ENCODE data around the gene PSMC5.

- no peak for TF ChIP-seq CTCF (IDR thresholded peaks at IDR 0.05 in 2 of 3, conservative IDR thresholded peaks at IDR 0.05 in 1 of 3; ENCODE audit: control insufficient read depth in 2 of 3, extremely low read depth in 1 of 3, insufficient read depth in 1 of 3, low read depth in 3 of 3, low read length in 3 of 3)
- TF ChIP-seq GABPA (IDR thresholded peaks at IDR 0.05; ENCODE audit: low read depth): no peak
- TF ChIP-seq HDGF (IDR thresholded peaks at IDR 0.05): no peak
- no peak for TF ChIP-seq EP300 (IDR thresholded peaks at IDR 0.05; ENCODE audit: borderline replicate concordance in 1 of 2, control insufficient read depth in 1 of 2, low read depth in 2 of 2, low read length in 2 of 2)
- no peak for TF ChIP-seq POLR2A (IDR thresholded peaks at IDR 0.05; ENCODE audit: low read depth, low read length)
- no peak for TF ChIP-seq SPI1 (IDR thresholded peaks at IDR 0.05; ENCODE audit: borderline replicate concordance, insufficient read depth, low read depth, low read length)
- TF ChIP-seq FOS (IDR thresholded peaks at IDR 0.05; ENCODE audit: borderline replicate concordance, extremely low read depth, insufficient read length): no peak
- TF ChIP-seq POLR2AphosphoS5 (IDR thresholded peaks at IDR 0.05; ENCODE audit: low read length): no peak
- TF ChIP-seq BMI1 (IDR thresholded peaks at IDR 0.05; ENCODE audit: borderline replicate concordance): no peak
- no peak for TF ChIP-seq SREBF2 (IDR thresholded peaks at IDR 0.05; ENCODE audit: low read length)
- TF ChIP-seq, protein P1, sequence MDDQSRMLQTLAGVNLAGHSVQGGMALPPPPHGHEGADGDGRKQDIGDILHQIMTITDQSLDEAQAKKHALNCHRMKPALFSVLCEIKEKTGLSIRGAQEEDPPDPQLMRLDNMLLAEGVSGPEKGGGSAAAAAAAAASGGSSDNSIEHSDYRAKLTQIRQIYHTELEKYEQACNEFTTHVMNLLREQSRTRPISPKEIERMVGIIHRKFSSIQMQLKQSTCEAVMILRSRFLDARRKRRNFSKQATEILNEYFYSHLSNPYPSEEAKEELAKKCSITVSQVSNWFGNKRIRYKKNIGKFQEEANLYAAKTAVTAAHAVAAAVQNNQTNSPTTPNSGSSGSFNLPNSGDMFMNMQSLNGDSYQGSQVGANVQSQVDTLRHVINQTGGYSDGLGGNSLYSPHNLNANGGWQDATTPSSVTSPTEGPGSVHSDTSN (IDR thresholded peaks at IDR 0.05; ENCODE audit: insufficient replicate concordance, low read depth, low read length): no peak
- TF ChIP-seq, protein P2, sequence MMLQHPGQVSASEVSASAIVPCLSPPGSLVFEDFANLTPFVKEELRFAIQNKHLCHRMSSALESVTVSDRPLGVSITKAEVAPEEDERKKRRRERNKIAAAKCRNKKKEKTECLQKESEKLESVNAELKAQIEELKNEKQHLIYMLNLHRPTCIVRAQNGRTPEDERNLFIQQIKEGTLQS (IDR thresholded peaks at IDR 0.05; ENCODE audit: borderline replicate concordance, extremely low read depth, low read depth, low read length): no peak
- no peak for TF ChIP-seq NFIC (IDR thresholded peaks at IDR 0.05; ENCODE audit: low read depth, low read length)
- no peak for TF ChIP-seq ZSCAN29 (IDR thresholded peaks at IDR 0.05)
Observed at GRCh38 chr17:63823659-63824331, 3.4 kb upstream of the PSMC5 start.
